H9 (cell line): ENCODE measurements around the gene PLA2G4E. TPM values are rescaled to one million over a fixed set of nuclear protein-coding genes. Genes with fewer than 3 reads are reported as not detected.

Experiments used
- DNase-seq: peaks from one replicate; pipeline ENCODE4 v3.0.0-alpha.2; 2017
- H2AFZ ChIP-seq: one replicate; pipeline ENCODE4 v1.6.1; 2013; ENCODE audit warnings: mild to moderate bottlenecking, low read length, control low read depth, moderate library complexity
- H2AK5ac ChIP-seq: 2 replicates; pipeline ENCODE4 v1.6.1; 2013; ENCODE audit warnings: low read length, control low read depth, mixed read lengths; ENCODE audit not compliant: insufficient read length
- H2BK120ac ChIP-seq: one replicate; pipeline ENCODE4 v1.6.1; 2013; ENCODE audit warnings: low read depth, mild to moderate bottlenecking, low read length, control low read depth, inconsistent platforms; ENCODE audit not compliant: poor library complexity, severe bottlenecking
- H2BK12ac ChIP-seq: 2 replicates; pipeline ENCODE4 v1.6.1; 2013; ENCODE audit warnings: low read length, control low read depth, mixed read lengths, low read depth; ENCODE audit not compliant: insufficient read length
- H2BK15ac ChIP-seq: 2 replicates; pipeline ENCODE4 v1.6.1; 2013; ENCODE audit warnings: low read depth, low read length, control low read depth
- H2BK20ac ChIP-seq: one replicate; pipeline ENCODE4 v1.6.1; 2013; ENCODE audit warnings: low read depth, mild to moderate bottlenecking, low read length, control low read depth, inconsistent platforms; ENCODE audit not compliant: poor library complexity, severe bottlenecking
- H2BK5ac ChIP-seq: 2 replicates; pipeline ENCODE4 v1.6.1; 2013; ENCODE audit warnings: low read length, control low read depth, mixed read lengths; ENCODE audit not compliant: insufficient read length
- H3K14ac ChIP-seq: 2 replicates; pipeline ENCODE4 v1.6.1; 2013; ENCODE audit warnings: low read length, control low read depth; ENCODE audit not compliant: insufficient read depth
- H3K18ac ChIP-seq: 2 replicates; pipeline ENCODE4 v1.6.1; 2013; ENCODE audit warnings: low read depth, mild to moderate bottlenecking, mixed read lengths, low read length, control low read depth; ENCODE audit not compliant: insufficient read length
- H3K23ac ChIP-seq: 2 replicates; pipeline ENCODE4 v1.6.1; 2013; ENCODE audit warnings: low read length, control low read depth, mixed read lengths, low read depth; ENCODE audit not compliant: insufficient read length
- H3K23me2 ChIP-seq: 2 replicates; pipeline ENCODE4 v1.6.1; 2013; ENCODE audit warnings: low read depth, mild to moderate bottlenecking, mixed read lengths, low read length, control low read depth; ENCODE audit not compliant: insufficient read length, poor library complexity, severe bottlenecking
- H3K27ac ChIP-seq: 2 replicates; pipeline ENCODE4 v1.5.1; 2013; ENCODE audit warnings: low read length, control low read depth, mixed read lengths, low read depth; ENCODE audit not compliant: insufficient read length
- H3K27me3 ChIP-seq: 2 replicates; pipeline ENCODE4 v1.6.1; 2013; ENCODE audit warnings: low read length, control low read depth, inconsistent platforms; ENCODE audit not compliant: insufficient read depth
- H3K4ac ChIP-seq: 2 replicates; pipeline ENCODE4 v1.6.1; 2013; ENCODE audit warnings: low read depth, mild to moderate bottlenecking, control low read depth, inconsistent platforms, low read length, moderate library complexity
- H3K4me1 ChIP-seq: 2 replicates; pipeline ENCODE4 v1.6.1; 2013; ENCODE audit warnings: low read length, control low read depth, inconsistent platforms; ENCODE audit not compliant: insufficient read depth
- H3K4me2 ChIP-seq: 2 replicates; pipeline ENCODE4 v1.6.1; 2013; ENCODE audit warnings: low read length, control low read depth, mixed read lengths; ENCODE audit not compliant: insufficient read length, insufficient read depth
- H3K56ac ChIP-seq: 2 replicates; pipeline ENCODE4 v1.6.1; 2013; ENCODE audit warnings: low read depth, mild to moderate bottlenecking, mixed read lengths, low read length, control low read depth; ENCODE audit not compliant: insufficient read length
- H3K79me1 ChIP-seq: 2 replicates; pipeline ENCODE4 v1.6.1; 2013; ENCODE audit warnings: low read depth, mild to moderate bottlenecking, moderate library complexity, low read length, control low read depth, inconsistent platforms; ENCODE audit not compliant: insufficient read depth, poor library complexity, severe bottlenecking
- H3K79me2 ChIP-seq: 2 replicates; pipeline ENCODE4 v1.6.1; 2013; ENCODE audit warnings: low read length, control low read depth, inconsistent platforms; ENCODE audit not compliant: insufficient read depth
- H3K9ac ChIP-seq: 2 replicates; pipeline ENCODE4 v1.6.1; 2013; ENCODE audit warnings: low read length, control low read depth, mixed read lengths; ENCODE audit not compliant: insufficient read length; ENCODE audit errors: extremely low read depth
- H3K9me3 ChIP-seq: one replicate; pipeline ENCODE4 v1.6.1; 2013; ENCODE audit warnings: low read depth, low read length, inconsistent platforms; ENCODE audit not compliant: control insufficient read depth
- H3T11ph ChIP-seq: one replicate; pipeline ENCODE4 v1.6.1; 2013; ENCODE audit warnings: mild to moderate bottlenecking, low read length, control low read depth, inconsistent platforms
- H4K20me1 ChIP-seq: one replicate; pipeline ENCODE4 v1.6.1; 2013; ENCODE audit not compliant: control insufficient read depth, insufficient read length, insufficient read depth
- H4K5ac ChIP-seq: 2 replicates; pipeline ENCODE4 v1.6.1; 2013; ENCODE audit warnings: low read depth, mild to moderate bottlenecking, mixed read lengths, low read length, control low read depth; ENCODE audit not compliant: insufficient read length
- H4K8ac ChIP-seq: replicated peaks from 2 replicates; pipeline ENCODE4 v1.6.1; 2013; ENCODE audit warnings: low read length, control low read depth, mixed read lengths, low read depth; ENCODE audit not compliant: insufficient read length
- H4K91ac ChIP-seq: 2 replicates; pipeline ENCODE4 v1.6.1; 2013; ENCODE audit warnings: low read depth, mild to moderate bottlenecking, moderate library complexity, mixed read lengths, low read length, control low read depth; ENCODE audit not compliant: insufficient read length
- H3K27ac Mint-ChIP-seq, 3 experiments: 2 replicates in 2 of 3; 3 replicates in 1 of 3; pipeline ENCODE4 v1.8.0; 2020 to 2021; ENCODE audit warnings: mixed read lengths in 3 of 3, mild to moderate bottlenecking in 1 of 3, moderate library complexity in 1 of 3
- H3K27me3 Mint-ChIP-seq: 2 replicates; pipeline ENCODE4 v1.8.0; 2021; ENCODE audit warnings: low read depth, mild to moderate bottlenecking, moderate library complexity, mixed read lengths
- H3K36me3 Mint-ChIP-seq, 3 experiments: 2 replicates in 2 of 3; 3 replicates in 1 of 3; pipeline ENCODE4 v1.8.0; 2020 to 2021; ENCODE audit warnings: low read depth in 3 of 3, mixed read lengths in 3 of 3; ENCODE audit not compliant: insufficient read depth in 1 of 3
- H3K4me1 Mint-ChIP-seq, 2 experiments: 2 replicates each; pipeline ENCODE4 v1.8.0; 2020; ENCODE audit warnings: mixed read lengths in 2 of 2
- H3K4me3 Mint-ChIP-seq, 2 experiments: 2 replicates in 1 of 2; 3 replicates in 1 of 2; pipeline ENCODE4 v1.8.0; 2020 to 2021; ENCODE audit warnings: mild to moderate bottlenecking in 2 of 2, mixed read lengths in 2 of 2, moderate library complexity in 1 of 2
- H3K9me3 Mint-ChIP-seq, 2 experiments: 2 replicates in 1 of 2; 3 replicates in 1 of 2; pipeline ENCODE4 v1.8.0; 2020; ENCODE audit warnings: mild to moderate bottlenecking in 2 of 2, mixed read lengths in 2 of 2, moderate library complexity in 1 of 2
- WGBS: extraction: QIAGEN DNeasy Blood & Tissue Kit; methylation state at CpG from one replicate; pipeline ENCODE4 v1.1.7; 2013; ENCODE audit warnings: missing lambda C conversion rate, low lambda C conversion rate, mixed read lengths; ENCODE audit not compliant: insufficient read length; ENCODE audit errors: extremely low coverage; 5-methylcytosine and 5-hydroxymethylcytosine counted together
- total RNA-seq: library from RNA; stranded (reverse); gene quantifications from 2 replicates; pipeline ENCODE4 v1.2.1, GENCODE V29; 2021
- TF ChIP-seq, protein P1 (sequence below): fragments of 200-600 bp; sonication (generic); conservative IDR thresholded peaks from 3 replicates; pipeline ENCODE4 v1.8.0; 2021; ENCODE audit warnings: antibody characterized with exemption, mild to moderate bottlenecking

Gene PLA2G4E
- total RNA-seq, 1 experiment from 2014 or later = not detected

GRCh38 chr15:41971895-41972252 is 49.0 kb downstream of the PLA2G4E start:
- Histone ChIP-seq H2BK5ac (no peak overlapping the region), H3K18ac (peak overlapping the region; percentile 94), H2BK20ac (no peak overlapping the region), H4K5ac (no peak overlapping the region), H3K4ac (no peak overlapping the region), H3K4me1 (peaks cover 7% of the 10 kb centered on the region), H3K14ac (peak overlapping the region; percentile 98), H2AK5ac (no peak overlapping the region), H3K23ac (no peak overlapping the region), H3T11ph (no peak overlapping the region), H3K23me2 (peaks cover 4% of the 10 kb centered on the region), H2BK120ac (no peak overlapping the region), H2BK12ac (no peak overlapping the region), H3K79me1 (no peaks in the 10 kb centered on the region), H3K27me3 (no peaks in the 10 kb centered on the region), H2BK15ac (no peak overlapping the region), H3K4me2 (peak overlapping the region; percentile 69), H3K9me3 (no peaks in the 10 kb centered on the region), H2AFZ (no peak overlapping the region), H3K56ac (no peak overlapping the region), H3K79me2 (peaks cover 11% of the 10 kb centered on the region; the same call in 1 of the 2 replicates), H3K27ac (no peak overlapping the region), H4K91ac (no peak overlapping the region), H3K9ac (peak overlapping the region; percentile 85), H4K20me1 (no peaks in the 10 kb centered on the region), H4K8ac (no peak overlapping the region)
- WGBS = no CpG with 5 or more reads among the region's 46 CpGs
- no peaks in the 10 kb centered on the region for H3K9me3 Mint-ChIP-seq
- DNase-seq = no peak
- peak overlapping the region; percentile 91 to 94 for H3K4me3 Mint-ChIP-seq
- H3K27me3 Mint-ChIP-seq = no peaks in the 10 kb centered on the region
- peak overlapping the region; percentile 75 to 89 (median 87) for H3K27ac Mint-ChIP-seq
- H3K4me1 Mint-ChIP-seq = peaks cover 33 to 41% of the 10 kb centered on the region in 2 experiments
- TF ChIP-seq, protein P1, sequence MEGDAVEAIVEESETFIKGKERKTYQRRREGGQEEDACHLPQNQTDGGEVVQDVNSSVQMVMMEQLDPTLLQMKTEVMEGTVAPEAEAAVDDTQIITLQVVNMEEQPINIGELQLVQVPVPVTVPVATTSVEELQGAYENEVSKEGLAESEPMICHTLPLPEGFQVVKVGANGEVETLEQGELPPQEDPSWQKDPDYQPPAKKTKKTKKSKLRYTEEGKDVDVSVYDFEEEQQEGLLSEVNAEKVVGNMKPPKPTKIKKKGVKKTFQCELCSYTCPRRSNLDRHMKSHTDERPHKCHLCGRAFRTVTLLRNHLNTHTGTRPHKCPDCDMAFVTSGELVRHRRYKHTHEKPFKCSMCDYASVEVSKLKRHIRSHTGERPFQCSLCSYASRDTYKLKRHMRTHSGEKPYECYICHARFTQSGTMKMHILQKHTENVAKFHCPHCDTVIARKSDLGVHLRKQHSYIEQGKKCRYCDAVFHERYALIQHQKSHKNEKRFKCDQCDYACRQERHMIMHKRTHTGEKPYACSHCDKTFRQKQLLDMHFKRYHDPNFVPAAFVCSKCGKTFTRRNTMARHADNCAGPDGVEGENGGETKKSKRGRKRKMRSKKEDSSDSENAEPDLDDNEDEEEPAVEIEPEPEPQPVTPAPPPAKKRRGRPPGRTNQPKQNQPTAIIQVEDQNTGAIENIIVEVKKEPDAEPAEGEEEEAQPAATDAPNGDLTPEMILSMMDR = no peak
- peaks cover 0 to 1% (median 0%) of the 10 kb centered on the region in 3 experiments; a peak in 3 of 7 replicates for H3K36me3 Mint-ChIP-seq
